Measurements from ENCODE around the gene SETDB1. TPM values are rescaled to one million over a fixed set of nuclear protein-coding genes. Genes with fewer than 3 reads are reported as not detected.

SETDB1 gene
- total RNA-seq, 2 experiments from 2014 or later = 51.1 to 58.1 TPM

- peaks cover 57% of the 10 kb centered on the region for H3K4me1 Mint-ChIP-seq
- H3K36me3 Mint-ChIP-seq (ENCODE audit: low read depth) = peaks cover 42% of the 10 kb centered on the region
These were observed 73.8 kb downstream of the SETDB1 start for GRCh38 chr1:150999926-151000325.

GRCh38 chr1:151000408-151000807, 74.2 kb downstream of the SETDB1 start:
- H3K27ac Mint-ChIP-seq = peak overlapping the region; percentile 25
- H3K27me3 Mint-ChIP-seq = no peaks in the 10 kb centered on the region
- H3K4me1 Mint-ChIP-seq = peaks cover 59% of the 10 kb centered on the region
- no peak overlapping the region for H3K4me3 Mint-ChIP-seq
- H3K9me3 Mint-ChIP-seq = no peaks in the 10 kb centered on the region
- ChIA-PET POLR2A (no interaction called here), CTCF (interaction anchor here (2.1 kb wide), 1 partner anchor 19 kb away, joined by 15 read pairs; the partner anchor contains the start of gene ANXA9)
- DNase-seq = no peak
- H3K36me3 Mint-ChIP-seq (ENCODE audit: low read depth) = peaks cover 42% of the 10 kb centered on the region

More at GRCh38 chr1:150999926-151000325, 73.8 kb downstream of the SETDB1 start:
- CTCF ChIA-PET = interaction anchor here (0.5 to 2.1 kb wide), 7 partner anchors 18 to 617 kb away, joined by 3 to 15 read pairs (median 3); partner anchors contain the start of genes ANXA9 and TNFAIP8L2
- no peaks in the 10 kb centered on the region for H3K27me3 Mint-ChIP-seq
- H3K4me3 Mint-ChIP-seq = no peak overlapping the region
- H3K9me3 Mint-ChIP-seq = no peaks in the 10 kb centered on the region
- DNase-seq = no peak
- POLR2A ChIA-PET = no interaction called here
- no peak overlapping the region for H3K27ac Mint-ChIP-seq

GRCh38 chr1:151001602-151002001, 75.4 kb downstream of the SETDB1 start:
- CTCF ChIA-PET = interaction anchor here (0.7 to 1.1 kb wide), 4 partner anchors 16 to 423 kb away, joined by 3 read pairs; partner anchors contain the start of gene MCL1
- Mint-ChIP-seq H3K4me1 (peaks cover 62% of the 10 kb centered on the region), H3K4me3 (no peak overlapping the region), H3K27ac (peak overlapping the region; percentile 20), H3K9me3 (no peaks in the 10 kb centered on the region), H3K27me3 (no peaks in the 10 kb centered on the region), H3K36me3 (ENCODE audit: low read depth) (peaks cover 39% of the 10 kb centered on the region)
- POLR2A ChIA-PET = no interaction called here
- DNase-seq = no peak

GRCh38 chr1:151002051-151002450, 75.9 kb downstream of the SETDB1 start:
- ChIA-PET POLR2A (no interaction called here), CTCF (interaction anchor here (0.7 to 0.9 kb wide), 2 partner anchors 22 to 24 kb away, joined by 3 read pairs; no protein-coding TSS in a partner anchor)

GRCh38 chr1:151002611-151003010, 76.4 kb downstream of the SETDB1 start:
- CTCF ChIA-PET = interaction anchor here (1.1 kb wide), 1 partner anchor 13 kb away, joined by 3 read pairs; no protein-coding TSS in a partner anchor
- DNase-seq = no peak
- Mint-ChIP-seq H3K4me3 (peak overlapping the region; percentile 64), H3K36me3 (ENCODE audit: low read depth) (peaks cover 33% of the 10 kb centered on the region), H3K27me3 (no peaks in the 10 kb centered on the region), H3K4me1 (peaks cover 73% of the 10 kb centered on the region), H3K27ac (peak overlapping the region; percentile 81), H3K9me3 (no peaks in the 10 kb centered on the region)
- POLR2A ChIA-PET = no interaction called here

More at GRCh38 chr1:151002051-151002450, 75.9 kb downstream of the SETDB1 start:
- H3K4me3 Mint-ChIP-seq = no peak overlapping the region
- peak overlapping the region; percentile 20 for H3K27ac Mint-ChIP-seq
- H3K9me3 Mint-ChIP-seq = no peaks in the 10 kb centered on the region
- no peak for DNase-seq
- H3K27me3 Mint-ChIP-seq = no peaks in the 10 kb centered on the region
- peaks cover 67% of the 10 kb centered on the region for H3K4me1 Mint-ChIP-seq
- H3K36me3 Mint-ChIP-seq (ENCODE audit: low read depth) = peaks cover 35% of the 10 kb centered on the region

GRCh38 chr1:151003180-151003579, 77.0 kb downstream of the SETDB1 start:
- Mint-ChIP-seq H3K4me1 (peaks cover 78% of the 10 kb centered on the region), H3K27ac (peak overlapping the region; percentile 81), H3K4me3 (peak overlapping the region; percentile 64), H3K9me3 (no peaks in the 10 kb centered on the region), H3K36me3 (ENCODE audit: low read depth) (peaks cover 33% of the 10 kb centered on the region), H3K27me3 (no peaks in the 10 kb centered on the region)
- ChIA-PET CTCF (interaction anchor here (1.1 kb wide), 1 partner anchor 13 kb away, joined by 3 read pairs; no protein-coding TSS in a partner anchor), POLR2A (no interaction called here)
- no peak for DNase-seq

- ChIA-PET POLR2A (no interaction called here), CTCF (interaction anchor here (0.8 to 4.3 kb wide), 18 partner anchors 11 to 520 kb away, joined by 3 to 41 read pairs (median 3); partner anchors contain the start of genes ANXA9, C1orf56, CDC42SE1 and CERS2)
- no peak for DNase-seq
- Mint-ChIP-seq H3K27me3 (no peaks in the 10 kb centered on the region), H3K27ac (peak overlapping the region; percentile 94), H3K36me3 (ENCODE audit: low read depth) (peaks cover 16% of the 10 kb centered on the region), H3K9me3 (no peaks in the 10 kb centered on the region), H3K4me3 (peak overlapping the region; percentile 98), H3K4me1 (peaks cover 87% of the 10 kb centered on the region)
These were observed 79.7 kb downstream of the SETDB1 start for GRCh38 chr1:151005729-151006319.

- peaks cover 90% of the 10 kb centered on the region for H3K4me1 Mint-ChIP-seq
- ChIA-PET POLR2A (interaction anchor here (0.9 kb wide), 1 partner anchor 33 kb away, joined by 3 read pairs; no protein-coding TSS in a partner anchor), CTCF (interaction anchor here (0.6 to 4.3 kb wide), 21 partner anchors 11 to 521 kb away, joined by 3 to 41 read pairs (median 3); partner anchors contain the start of genes ANXA9, C1orf56, CDC42SE1 and CERS2)
- H3K27me3 Mint-ChIP-seq = no peaks in the 10 kb centered on the region
- H3K4me3 Mint-ChIP-seq = peak within 1 kb of the TSS; percentile 98
- H3K9me3 Mint-ChIP-seq = no peaks in the 10 kb centered on the region
- peak; percentile 49 for DNase-seq
- peaks cover 13% of the 10 kb centered on the region for H3K36me3 Mint-ChIP-seq (ENCODE audit: low read depth)
- H3K27ac Mint-ChIP-seq = peak within 1 kb of the TSS; percentile 94
These were observed 80.3 kb downstream of the SETDB1 start, which contains the start of gene MINDY1 for GRCh38 chr1:151006327-151007052. Gene MINDY1, minus strand, starts transcription at chr1:151006902. Its CDS starts 4,285 bp downstream, at chr1:151002617.

- Mint-ChIP-seq H3K4me3 (peak overlapping the region; percentile 98), H3K9me3 (no peaks in the 10 kb centered on the region), H3K27ac (peak overlapping the region; percentile 94), H3K4me1 (peaks cover 83% of the 10 kb centered on the region), H3K27me3 (no peaks in the 10 kb centered on the region), H3K36me3 (ENCODE audit: low read depth) (peaks cover 8% of the 10 kb centered on the region)
- ChIA-PET CTCF (interaction anchor here (1.2 to 4.3 kb wide), 2 partner anchors 13 to 16 kb away, joined by 3 to 41 read pairs; no protein-coding TSS in a partner anchor), POLR2A (no interaction called here)
- no peak for DNase-seq
These were observed 81.7 kb downstream of the SETDB1 start for GRCh38 chr1:151007853-151008243.

GRCh38 chr1:151008244-151009205, 82.4 kb downstream of the SETDB1 start, which contains the start of gene PRUNE1:
Gene PRUNE1, plus strand, starts transcription at chr1:151008449. Its CDS starts 184 bp downstream, at chr1:151008633.
- POLR2A ChIA-PET = no interaction called here
- no peaks in the 10 kb centered on the region for H3K9me3 Mint-ChIP-seq
- CTCF ChIA-PET = no interaction called here
- H3K4me1 Mint-ChIP-seq = peaks cover 76% of the 10 kb centered on the region
- DNase-seq = peak; percentile 96
- peak within 1 kb of the TSS; percentile 94 for H3K27ac Mint-ChIP-seq
- peak within 1 kb of the TSS; percentile 98 for H3K4me3 Mint-ChIP-seq
- H3K27me3 Mint-ChIP-seq = no peaks in the 10 kb centered on the region
- peaks cover 8% of the 10 kb centered on the region for H3K36me3 Mint-ChIP-seq (ENCODE audit: low read depth)

GRCh38 chr1:151009206-151009587, 83.0 kb downstream of the SETDB1 start:
- CTCF ChIA-PET = no interaction called here
- no peaks in the 10 kb centered on the region for H3K9me3 Mint-ChIP-seq
- H3K27me3 Mint-ChIP-seq = no peaks in the 10 kb centered on the region
- H3K27ac Mint-ChIP-seq = peak overlapping the region; percentile 94
- DNase-seq = no peak
- peaks cover 10% of the 10 kb centered on the region for H3K36me3 Mint-ChIP-seq (ENCODE audit: low read depth)
- H3K4me3 Mint-ChIP-seq = peak overlapping the region; percentile 98
- POLR2A ChIA-PET = no interaction called here
- peaks cover 71% of the 10 kb centered on the region for H3K4me1 Mint-ChIP-seq

Data from activated CD4-positive, alpha-beta T cell treated with anti-CD3 and anti-CD28 coated beads, Interleukin-2, amount 10 ng/mL, durations not matched to agents 7 days and 5 days (primary cell).